Chondrocyte (in vitro differentiated cells): Measurements from ENCODE around the gene KCNE5. TPM values are rescaled to one million over a fixed set of nuclear protein-coding genes. Genes with fewer than 3 reads are reported as not detected.

ENCODE experiments used
- DNase-seq: peaks from one replicate; pipeline ENCODE4 v3.0.0; 2021; ENCODE audit warnings: mixed read lengths, low spot score
- H3K27ac Mint-ChIP-seq: one replicate; pipeline ENCODE4 v1.8.0; 2021; ENCODE audit warnings: mild to moderate bottlenecking, moderate library complexity, mixed read lengths; ENCODE audit not compliant: unreplicated experiment
- H3K27me3 Mint-ChIP-seq: 2 replicates; pipeline ENCODE4 v1.8.0; 2021; ENCODE audit warnings: low read depth, mixed read lengths
- H3K36me3 Mint-ChIP-seq: 2 replicates; pipeline ENCODE4 v1.8.0; 2021; ENCODE audit warnings: low read depth, mixed read lengths
- H3K4me1 Mint-ChIP-seq: 2 replicates; pipeline ENCODE4 v1.8.0; 2021; ENCODE audit warnings: low read depth, mild to moderate bottlenecking, mixed read lengths
- H3K4me3 Mint-ChIP-seq: one replicate; pipeline ENCODE4 v1.8.0; 2021; ENCODE audit warnings: mild to moderate bottlenecking, moderate library complexity, mixed read lengths; ENCODE audit not compliant: unreplicated experiment
- H3K9me3 Mint-ChIP-seq: 2 replicates; pipeline ENCODE4 v1.8.0; 2021; ENCODE audit warnings: low read depth, mixed read lengths
- CTCF ChIP-seq: fragments of 200-600 bp; sonication (generic); IDR thresholded peaks from 2 replicates; pipeline ENCODE4 v1.5.0; 2021; ENCODE audit warnings: antibody characterized with exemption, mild to moderate bottlenecking, moderate library complexity
- total RNA-seq: library from RNA; stranded (reverse); gene quantifications from 3 replicates; pipeline ENCODE4 v1.2.1, GENCODE V29; 2021

KCNE5 gene
- total RNA-seq, 1 donor from 2014 or later, result 0.62 TPM

GRCh38 chrX:109601486-109601885 is 23.5 kb downstream of the KCNE5 start:
- H3K27me3 Mint-ChIP-seq, result peaks cover 61% of the 10 kb centered on the region
- H3K4me1 Mint-ChIP-seq, result peaks cover 6% of the 10 kb centered on the region
- no peak overlapping the region for H3K4me3 Mint-ChIP-seq
- TF ChIP-seq CTCF, result no peak
- H3K9me3 Mint-ChIP-seq, result peaks cover 12% of the 10 kb centered on the region
- DNase-seq, result no peak
- H3K36me3 Mint-ChIP-seq, result peaks cover 8% of the 10 kb centered on the region
- no peak overlapping the region for H3K27ac Mint-ChIP-seq

- Mint-ChIP-seq H3K27me3 (peaks cover 52% of the 10 kb centered on the region), H3K27ac (no peak overlapping the region), H3K9me3 (peaks cover 1% of the 10 kb centered on the region), H3K4me1 (peaks cover 6% of the 10 kb centered on the region), H3K36me3 (no peaks in the 10 kb centered on the region), H3K4me3 (peak overlapping the region; percentile 57)
- DNase-seq, result no peak
- TF ChIP-seq CTCF, result no peak
Observed at GRCh38 chrX:109600237-109600651, 24.7 kb downstream of the KCNE5 start.

GRCh38 chrX:109596015-109596414 is 29.0 kb downstream of the KCNE5 start:
- DNase-seq, result no peak
- Mint-ChIP-seq H3K36me3 (no peaks in the 10 kb centered on the region), H3K27me3 (peaks cover 17% of the 10 kb centered on the region), H3K9me3 (no peaks in the 10 kb centered on the region), H3K27ac (no peak overlapping the region), H3K4me3 (no peak overlapping the region), H3K4me1 (peaks cover 6% of the 10 kb centered on the region)
- no peak for TF ChIP-seq CTCF

GRCh38 chrX:109590176-109590575 is 34.8 kb downstream of the KCNE5 start:
- no peak for TF ChIP-seq CTCF
- DNase-seq, result no peak
- H3K9me3 Mint-ChIP-seq, result no peaks in the 10 kb centered on the region
- H3K27me3 Mint-ChIP-seq, result peaks cover 26% of the 10 kb centered on the region
- H3K4me1 Mint-ChIP-seq, result no peaks in the 10 kb centered on the region
- H3K4me3 Mint-ChIP-seq, result no peak overlapping the region
- H3K36me3 Mint-ChIP-seq, result no peaks in the 10 kb centered on the region
- no peak overlapping the region for H3K27ac Mint-ChIP-seq

GRCh38 chrX:109585488-109585887 is 39.5 kb downstream of the KCNE5 start:
- H3K27me3 Mint-ChIP-seq, result peaks cover 35% of the 10 kb centered on the region
- no peak overlapping the region for H3K27ac Mint-ChIP-seq
- no peaks in the 10 kb centered on the region for H3K4me1 Mint-ChIP-seq
- H3K4me3 Mint-ChIP-seq, result no peak overlapping the region
- H3K36me3 Mint-ChIP-seq, result no peaks in the 10 kb centered on the region
- H3K9me3 Mint-ChIP-seq, result no peaks in the 10 kb centered on the region
- no peak for TF ChIP-seq CTCF
- no peak for DNase-seq
